ENCODE data around the gene KCNF1.

Gene KCNF1

GRCh38 chr2:10911291-10912075 is at the start of gene KCNF1:
KCNF1 (plus strand) TSS chr2:10911934; CDS start chr2:10912427, 493 bp downstream.
- no peak for DNase-seq (ENCODE audit: low read depth in 4 of 4, low spot score in 1 of 4)

GRCh38 chr2:10862330-10862729 is 49.4 kb upstream of the KCNF1 start:
- DNase-seq (ENCODE audit: low read depth in 4 of 4, low spot score in 1 of 4): no peak

GRCh38 chr2:10863047-10863446 is 48.7 kb upstream of the KCNF1 start:
- DNase-seq (ENCODE audit: low read depth in 4 of 4, low spot score in 1 of 4): no peak

GRCh38 chr2:10863837-10864236 is 47.9 kb upstream of the KCNF1 start:
- no peak for DNase-seq (ENCODE audit: low read depth in 4 of 4, low spot score in 1 of 4)

- no peak for DNase-seq (ENCODE audit: low read depth in 4 of 4, low spot score in 1 of 4)
Measured at GRCh38 chr2:10864251-10864650, 47.5 kb upstream of the KCNF1 start.

- DNase-seq (ENCODE audit: low read depth in 4 of 4, low spot score in 1 of 4): peak in 2 of 4 experiments; percentile 5 to 7
Measured at GRCh38 chr2:10864861-10865636, 46.7 kb upstream of the KCNF1 start.

- DNase-seq (ENCODE audit: low read depth in 4 of 4, low spot score in 1 of 4): no peak
Measured at GRCh38 chr2:10865841-10866240, 45.9 kb upstream of the KCNF1 start.

- no peak for DNase-seq (ENCODE audit: low read depth in 4 of 4, low spot score in 1 of 4)
Measured at GRCh38 chr2:10867692-10868420, 43.9 kb upstream of the KCNF1 start.

- no peak for DNase-seq (ENCODE audit: low read depth in 4 of 4, low spot score in 1 of 4)
Measured at GRCh38 chr2:10868465-10869314, 43.0 kb upstream of the KCNF1 start.

- DNase-seq (ENCODE audit: low read depth in 4 of 4, low spot score in 1 of 4): no peak
Measured at GRCh38 chr2:10871978-10872377, 39.8 kb upstream of the KCNF1 start.

GRCh38 chr2:10873171-10873570 is 38.6 kb upstream of the KCNF1 start:
- no peak for DNase-seq (ENCODE audit: low read depth in 4 of 4, low spot score in 1 of 4)

GRCh38 chr2:10873790-10874437 is 37.8 kb upstream of the KCNF1 start:
- DNase-seq (ENCODE audit: low read depth in 4 of 4, low spot score in 1 of 4): peak in 1 of 4 experiments; percentile 10

GRCh38 chr2:10875126-10875525 is 36.6 kb upstream of the KCNF1 start:
- DNase-seq (ENCODE audit: low read depth in 4 of 4, low spot score in 1 of 4): no peak

GRCh38 chr2:10876394-10876793 is 35.3 kb upstream of the KCNF1 start:
- no peak for DNase-seq (ENCODE audit: low read depth in 4 of 4, low spot score in 1 of 4)

- no peak for DNase-seq (ENCODE audit: low read depth in 4 of 4, low spot score in 1 of 4)
Measured at GRCh38 chr2:10876963-10877362, 34.8 kb upstream of the KCNF1 start.

- no peak for DNase-seq (ENCODE audit: low read depth in 4 of 4, low spot score in 1 of 4)
Measured at GRCh38 chr2:10877651-10878111, 34.1 kb upstream of the KCNF1 start.

GRCh38 chr2:10878268-10878915 is 33.3 kb upstream of the KCNF1 start:
- DNase-seq (ENCODE audit: low read depth in 4 of 4, low spot score in 1 of 4): no peak

GRCh38 chr2:10879159-10879558 is 32.6 kb upstream of the KCNF1 start:
- DNase-seq (ENCODE audit: low read depth in 4 of 4, low spot score in 1 of 4): no peak
